ENCODE results near the gene PIGR. TPM values are rescaled to one million over a fixed set of nuclear protein-coding genes. Genes with fewer than 3 reads are reported as not detected.

The PIGR gene
- total RNA-seq, 1 experiment from 2014 or later: 2.6 TPM

DNA sequence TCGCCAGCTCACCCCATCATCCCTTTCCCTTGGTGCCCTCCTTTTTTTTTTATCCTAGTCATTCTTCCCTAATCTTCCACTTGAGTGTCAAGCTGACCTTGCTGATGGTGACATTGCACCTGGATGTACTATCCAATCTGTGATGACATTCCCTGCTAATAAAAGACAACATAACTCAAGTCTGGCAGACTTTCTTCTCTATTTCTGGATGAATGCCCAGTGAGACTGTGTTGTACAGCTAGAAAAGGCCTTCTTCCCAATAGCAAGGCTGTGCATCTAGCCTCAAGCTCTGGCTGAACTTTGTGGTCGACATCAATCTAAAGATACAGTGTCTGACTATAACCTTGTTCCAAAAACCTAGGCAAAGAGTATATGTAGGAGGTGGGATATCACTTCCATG, 42.6 kb downstream of the PIGR start:
- no TSS peak for BruUV-seq (replicated peaks)
- POLR2A ChIA-PET: no interaction called here
- no peak for ATAC-seq

More for the DNA sequence above, 42.6 kb downstream of the PIGR start:
- ChIA-PET CTCF (interaction anchor here (1.7 kb wide), 1 partner anchor 9 kb away, joined by 5 read pairs; no protein-coding TSS in a partner anchor), RAD21 (ENCODE audit: low non-redundant PET in 1 of 2, low total read pairs in 2 of 2, uncharacterized antibody in 2 of 2, unreplicated experiment in 2 of 2) (no interaction called here)
- intact Hi-C loops (cut with micrococcal nuclease): no loop called here
- H3K27ac ChIP-seq (ENCODE audit: low read depth, low read length): no peak overlapping the region
- peaks cover 10 to 36% of the 10 kb centered on the region in 2 experiments for H3K4me1 ChIP-seq (ENCODE audit: control insufficient read depth in 1 of 2, insufficient read depth in 2 of 2, low read length in 2 of 2)
- no peaks in the 10 kb centered on the region for H3K36me3 ChIP-seq (ENCODE audit: control insufficient read depth in 1 of 2, insufficient read depth in 2 of 2, low read length in 2 of 2)
- H3K4me3 ChIP-seq (replicated peaks in 1 of 2; ENCODE audit: low read depth in 1 of 2, low read length in 2 of 2): no peak overlapping the region
- H3K4me2 ChIP-seq (ENCODE audit: low read length): no peak overlapping the region
- no peaks in the 10 kb centered on the region for H3K27me3 ChIP-seq (ENCODE audit: insufficient read depth, low read length)
- no peaks in the 10 kb centered on the region for H3K9me3 ChIP-seq (ENCODE audit: control insufficient read depth in 1 of 2, insufficient read depth in 1 of 2, low read depth in 1 of 2, low read length in 2 of 2)
- H2AFZ ChIP-seq (ENCODE audit: low read depth, low read length, poor library complexity, severe bottlenecking): no peak overlapping the region
- no peaks in the 10 kb centered on the region for H4K20me1 ChIP-seq (ENCODE audit: insufficient read depth)
- H3K9ac ChIP-seq (ENCODE audit: low read length): no peak overlapping the region
- H3K79me2 ChIP-seq (ENCODE audit: insufficient read depth, low read length): no peaks in the 10 kb centered on the region
- TF ChIP-seq, protein P1, sequence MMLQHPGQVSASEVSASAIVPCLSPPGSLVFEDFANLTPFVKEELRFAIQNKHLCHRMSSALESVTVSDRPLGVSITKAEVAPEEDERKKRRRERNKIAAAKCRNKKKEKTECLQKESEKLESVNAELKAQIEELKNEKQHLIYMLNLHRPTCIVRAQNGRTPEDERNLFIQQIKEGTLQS (IDR thresholded peaks at IDR 0.05): no peak
- no peak for TF ChIP-seq CEBPB (IDR thresholded peaks at IDR 0.05; ENCODE audit: low read depth)
- no peak for TF ChIP-seq CBX3 (IDR thresholded peaks at IDR 0.05; ENCODE audit: low read depth)
- TF ChIP-seq, protein P2, sequence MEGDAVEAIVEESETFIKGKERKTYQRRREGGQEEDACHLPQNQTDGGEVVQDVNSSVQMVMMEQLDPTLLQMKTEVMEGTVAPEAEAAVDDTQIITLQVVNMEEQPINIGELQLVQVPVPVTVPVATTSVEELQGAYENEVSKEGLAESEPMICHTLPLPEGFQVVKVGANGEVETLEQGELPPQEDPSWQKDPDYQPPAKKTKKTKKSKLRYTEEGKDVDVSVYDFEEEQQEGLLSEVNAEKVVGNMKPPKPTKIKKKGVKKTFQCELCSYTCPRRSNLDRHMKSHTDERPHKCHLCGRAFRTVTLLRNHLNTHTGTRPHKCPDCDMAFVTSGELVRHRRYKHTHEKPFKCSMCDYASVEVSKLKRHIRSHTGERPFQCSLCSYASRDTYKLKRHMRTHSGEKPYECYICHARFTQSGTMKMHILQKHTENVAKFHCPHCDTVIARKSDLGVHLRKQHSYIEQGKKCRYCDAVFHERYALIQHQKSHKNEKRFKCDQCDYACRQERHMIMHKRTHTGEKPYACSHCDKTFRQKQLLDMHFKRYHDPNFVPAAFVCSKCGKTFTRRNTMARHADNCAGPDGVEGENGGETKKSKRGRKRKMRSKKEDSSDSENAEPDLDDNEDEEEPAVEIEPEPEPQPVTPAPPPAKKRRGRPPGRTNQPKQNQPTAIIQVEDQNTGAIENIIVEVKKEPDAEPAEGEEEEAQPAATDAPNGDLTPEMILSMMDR (IDR thresholded peaks at IDR 0.05 in 2 of 3, conservative IDR thresholded peaks at IDR 0.05 in 1 of 3; ENCODE audit: borderline replicate concordance in 1 of 3, insufficient read depth in 1 of 3, low read depth in 2 of 3, low read length in 2 of 3): no peak
- TF ChIP-seq SIN3A (IDR thresholded peaks at IDR 0.05; ENCODE audit: low read depth): no peak
- TF ChIP-seq ELF1 (IDR thresholded peaks at IDR 0.05; ENCODE audit: borderline replicate concordance, low read depth): no peak
- TF ChIP-seq ZNF274 (IDR thresholded peaks at IDR 0.05; ENCODE audit: low read depth, low read length): no peak
- TF ChIP-seq POLR2A (IDR thresholded peaks at IDR 0.05; ENCODE audit: borderline replicate concordance, extremely low read depth, insufficient read depth, insufficient read length): no peak
- no peak for TF ChIP-seq EZH2 (IDR thresholded peaks at IDR 0.05)
- no peak for TF ChIP-seq JUND (IDR thresholded peaks at IDR 0.05)
- no peak for TF ChIP-seq POLR2AphosphoS5 (IDR thresholded peaks at IDR 0.05; ENCODE audit: low read depth, low read length)
- TF ChIP-seq RAD21 (IDR thresholded peaks at IDR 0.05; ENCODE audit: low read depth): no peak
- no peak for TF ChIP-seq EGR1 (IDR thresholded peaks at IDR 0.05; ENCODE audit: low read depth)
- no peak for DNase-seq (ENCODE audit: low read depth, low spot score)
- H3K9me2 ChIP-seq (ENCODE audit: insufficient read depth): no peaks in the 10 kb centered on the region

Measured in HCT116 (cell line).